ENCODE results near the gene SUPT3H.

The SUPT3H gene

DNA sequence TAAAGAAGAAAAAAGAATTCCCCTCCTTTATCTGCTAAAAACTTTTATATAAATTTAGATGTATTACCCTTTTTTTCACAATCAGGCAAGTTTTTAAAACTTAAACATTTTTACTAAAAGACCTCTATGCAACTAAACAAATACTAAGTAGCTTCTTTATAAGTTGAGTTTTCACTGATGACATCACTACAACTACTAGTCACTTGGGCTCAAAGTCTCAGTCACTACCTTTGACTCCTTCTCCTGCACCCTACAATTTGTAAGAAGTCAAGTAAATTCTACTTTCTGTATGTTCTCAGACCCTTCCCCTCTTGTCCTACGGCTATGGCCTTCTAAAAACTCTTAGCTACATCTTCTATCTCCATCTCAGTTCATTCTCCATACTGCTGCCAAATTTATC lies 11.2 kb downstream of the SUPT3H start:
- Histone ChIP-seq H3K4me1 (ENCODE audit: control insufficient read depth, insufficient read depth, low read length) (no peaks in the 10 kb centered on the region), H3K4me3 (ENCODE audit: low read length in 2 of 2) (no peak overlapping the region), H3K36me3 (ENCODE audit: control insufficient read depth in 2 of 2, insufficient read depth in 2 of 2, low read length in 2 of 2) (no peaks in the 10 kb centered on the region), H3K27ac (ENCODE audit: low read length) (no peak overlapping the region), H3K27me3 (ENCODE audit: control insufficient read depth in 1 of 2, insufficient read depth in 2 of 2, low read length in 2 of 2) (no peaks in the 10 kb centered on the region), H3K9me3 (ENCODE audit: control insufficient read depth in 2 of 2, low read length in 2 of 2) (no peaks in the 10 kb centered on the region), H3K9ac (ENCODE audit: low read length in 2 of 2) (no peak overlapping the region)

DNA sequence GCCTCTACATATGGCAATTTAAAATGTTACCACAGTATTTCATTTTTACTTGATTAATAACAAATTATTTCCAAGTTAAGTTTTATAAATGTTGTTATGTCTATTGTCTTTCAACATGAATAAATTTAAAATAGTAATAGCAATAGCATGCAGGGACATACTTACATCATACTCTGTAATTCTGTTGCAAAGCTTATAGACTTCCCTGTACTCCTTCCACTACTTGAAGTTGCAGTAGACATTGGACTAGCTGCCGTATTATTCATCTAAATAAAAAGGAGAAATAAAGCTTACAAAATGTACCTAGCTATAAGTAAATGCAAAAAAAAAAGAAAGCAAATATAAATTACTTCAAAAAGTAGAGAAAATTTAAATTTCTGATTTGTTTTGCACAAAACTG lies 12.7 kb downstream of the SUPT3H start:
- H3K9me3 ChIP-seq (ENCODE audit: control insufficient read depth in 2 of 2, low read length in 2 of 2): no peaks in the 10 kb centered on the region
- H3K4me3 ChIP-seq (ENCODE audit: low read length in 2 of 2): no peak overlapping the region
- H3K4me1 ChIP-seq (ENCODE audit: control insufficient read depth, insufficient read depth, low read length): no peaks in the 10 kb centered on the region
- no peak overlapping the region for H3K27ac ChIP-seq (ENCODE audit: low read length)
- H3K9ac ChIP-seq (ENCODE audit: low read length in 2 of 2): no peak overlapping the region
- no peaks in the 10 kb centered on the region for H3K27me3 ChIP-seq (ENCODE audit: control insufficient read depth in 1 of 2, insufficient read depth in 2 of 2, low read length in 2 of 2)
- H3K36me3 ChIP-seq (ENCODE audit: control insufficient read depth in 2 of 2, insufficient read depth in 2 of 2, low read length in 2 of 2): no peaks in the 10 kb centered on the region

DNA sequence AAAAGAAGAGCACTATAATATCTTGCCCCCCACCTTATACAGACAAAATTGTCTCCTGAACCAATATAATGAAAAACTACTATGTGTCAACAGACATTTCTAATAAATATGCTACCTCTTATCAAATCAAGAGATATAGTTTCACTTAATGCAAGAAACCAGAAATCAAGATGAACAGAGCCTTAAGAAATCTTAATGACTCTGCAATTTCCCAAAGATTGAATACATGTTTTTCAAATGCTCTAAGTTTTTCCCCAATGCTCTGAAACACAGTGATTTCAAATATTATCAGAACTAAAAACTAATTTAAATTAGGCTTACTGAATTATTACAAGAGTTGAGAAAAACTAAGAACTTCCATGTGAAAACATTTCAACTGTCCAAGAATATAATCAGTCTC lies 13.3 kb downstream of the SUPT3H start:
- Histone ChIP-seq H3K4me3 (ENCODE audit: low read length in 2 of 2) (no peak overlapping the region), H3K27ac (ENCODE audit: low read length) (no peak overlapping the region), H3K9ac (ENCODE audit: low read length in 2 of 2) (no peak overlapping the region)

DNA sequence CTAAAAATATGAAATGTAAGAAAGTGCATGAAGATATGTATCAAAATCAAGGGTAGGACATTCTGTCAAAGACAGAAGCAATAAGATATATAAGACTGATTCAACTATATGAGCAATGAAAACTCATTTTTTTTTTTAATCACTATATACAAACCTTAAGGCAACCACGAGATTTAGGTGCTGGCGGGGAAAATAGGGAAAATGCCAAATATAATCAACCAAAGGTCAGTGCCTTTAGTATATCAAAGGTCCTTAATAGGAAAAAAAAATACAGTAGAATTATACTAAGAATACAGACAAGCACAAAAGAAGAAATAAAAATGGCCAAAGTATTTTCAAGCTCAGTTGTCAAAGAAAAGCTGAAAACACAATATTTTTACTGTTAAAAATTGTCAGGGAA lies 24.1 kb downstream of the SUPT3H start:
- Histone ChIP-seq H3K4me3 (ENCODE audit: low read length in 2 of 2) (no peak overlapping the region), H3K27ac (ENCODE audit: low read length) (no peak overlapping the region), H3K9ac (ENCODE audit: low read length in 2 of 2) (no peak overlapping the region), H3K27me3 (ENCODE audit: control insufficient read depth in 1 of 2, insufficient read depth in 2 of 2, low read length in 2 of 2) (no peaks in the 10 kb centered on the region), H3K4me1 (ENCODE audit: control insufficient read depth, insufficient read depth, low read length) (no peaks in the 10 kb centered on the region), H3K9me3 (ENCODE audit: control insufficient read depth in 2 of 2, low read length in 2 of 2) (no peaks in the 10 kb centered on the region), H3K36me3 (ENCODE audit: control insufficient read depth in 2 of 2, insufficient read depth in 2 of 2, low read length in 2 of 2) (no peaks in the 10 kb centered on the region)

More for the DNA sequence above, 13.3 kb downstream of the SUPT3H start:
- H3K27me3 ChIP-seq (ENCODE audit: control insufficient read depth in 1 of 2, insufficient read depth in 2 of 2, low read length in 2 of 2): no peaks in the 10 kb centered on the region
- no peaks in the 10 kb centered on the region for H3K9me3 ChIP-seq (ENCODE audit: control insufficient read depth in 2 of 2, low read length in 2 of 2)
- H3K36me3 ChIP-seq (ENCODE audit: control insufficient read depth in 2 of 2, insufficient read depth in 2 of 2, low read length in 2 of 2): no peaks in the 10 kb centered on the region
- no peaks in the 10 kb centered on the region for H3K4me1 ChIP-seq (ENCODE audit: control insufficient read depth, insufficient read depth, low read length)

DNA sequence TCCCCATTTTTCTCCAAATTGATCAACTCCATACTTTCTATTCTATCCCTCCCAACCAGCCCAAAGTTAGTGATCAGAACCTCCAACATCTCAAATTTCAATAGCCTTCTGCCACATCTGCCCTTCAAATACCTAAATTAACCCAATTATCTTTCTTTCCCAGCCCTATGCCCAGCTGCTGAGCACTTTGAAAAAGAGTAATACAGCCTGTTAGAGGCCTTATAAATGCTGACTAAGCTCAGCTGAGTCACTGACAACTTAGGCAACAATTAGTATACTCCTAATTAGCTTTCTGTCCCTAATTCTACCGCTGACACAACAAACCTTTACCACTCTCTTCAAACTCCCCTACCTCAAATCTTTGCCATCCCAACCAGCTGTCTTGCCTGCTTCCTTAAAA lies 26.1 kb downstream of the SUPT3H start:
- Histone ChIP-seq H3K9ac (ENCODE audit: low read length in 2 of 2) (no peak overlapping the region), H3K27me3 (ENCODE audit: control insufficient read depth in 1 of 2, insufficient read depth in 2 of 2, low read length in 2 of 2) (no peaks in the 10 kb centered on the region)

DNA sequence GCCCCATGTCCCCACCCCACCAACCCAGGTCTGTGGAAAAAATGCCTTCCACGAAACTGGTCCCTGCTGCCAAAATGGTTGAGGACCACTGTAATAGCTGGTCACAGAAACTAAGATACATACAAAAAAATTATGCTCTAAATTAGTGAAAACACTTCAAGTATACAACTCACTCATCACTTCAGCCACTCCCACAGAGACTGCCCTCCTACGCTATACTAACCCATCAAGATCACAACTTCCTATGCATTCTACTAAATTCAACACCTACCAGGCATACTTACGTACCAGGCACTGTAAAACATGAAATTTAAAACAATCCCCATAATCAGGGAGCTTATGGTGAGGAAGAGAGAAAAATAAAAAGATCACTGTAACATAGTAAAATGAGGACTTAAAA lies 26.7 kb downstream of the SUPT3H start:
- H3K36me3 ChIP-seq (ENCODE audit: control insufficient read depth in 2 of 2, insufficient read depth in 2 of 2, low read length in 2 of 2): no peaks in the 10 kb centered on the region
- H3K27me3 ChIP-seq (ENCODE audit: control insufficient read depth in 1 of 2, insufficient read depth in 2 of 2, low read length in 2 of 2): no peaks in the 10 kb centered on the region
- no peaks in the 10 kb centered on the region for H3K4me1 ChIP-seq (ENCODE audit: control insufficient read depth, insufficient read depth, low read length)
- no peak overlapping the region for H3K4me3 ChIP-seq (ENCODE audit: low read length in 2 of 2)
- no peak overlapping the region for H3K9ac ChIP-seq (ENCODE audit: low read length in 2 of 2)
- H3K27ac ChIP-seq (ENCODE audit: low read length): no peak overlapping the region
- H3K9me3 ChIP-seq (ENCODE audit: control insufficient read depth in 2 of 2, low read length in 2 of 2): no peaks in the 10 kb centered on the region

More for the DNA sequence above, 26.1 kb downstream of the SUPT3H start:
- H3K4me1 ChIP-seq (ENCODE audit: control insufficient read depth, insufficient read depth, low read length): no peaks in the 10 kb centered on the region
- H3K36me3 ChIP-seq (ENCODE audit: control insufficient read depth in 2 of 2, insufficient read depth in 2 of 2, low read length in 2 of 2): no peaks in the 10 kb centered on the region
- H3K27ac ChIP-seq (ENCODE audit: low read length): no peak overlapping the region
- H3K9me3 ChIP-seq (ENCODE audit: control insufficient read depth in 2 of 2, low read length in 2 of 2): no peaks in the 10 kb centered on the region
- no peak overlapping the region for H3K4me3 ChIP-seq (ENCODE audit: low read length in 2 of 2)

DNA sequence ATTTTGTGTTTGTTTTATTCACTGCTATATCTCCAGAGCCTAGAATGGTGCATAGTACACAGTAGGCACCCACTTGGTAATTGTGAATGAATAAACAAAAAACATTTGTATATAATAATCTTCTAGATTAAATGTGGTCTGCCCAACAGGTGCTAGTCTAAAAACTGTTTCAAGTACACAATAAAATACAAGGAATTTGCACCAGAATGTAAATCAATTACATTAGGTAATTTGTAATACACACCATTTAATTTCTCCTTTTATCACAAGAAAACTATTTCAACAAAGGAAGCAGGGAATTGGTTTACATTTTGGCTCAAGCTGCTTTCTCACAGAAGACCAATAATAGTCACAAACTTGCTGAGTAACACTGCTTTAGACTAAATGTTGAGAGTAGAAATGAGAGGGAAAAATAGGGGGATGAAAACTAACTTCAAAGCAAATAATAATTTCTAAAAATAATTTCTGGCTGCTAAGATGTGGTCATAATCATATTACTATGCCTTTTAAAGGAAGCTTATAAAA lies 27.5 kb downstream of the SUPT3H start:
- H3K27ac ChIP-seq (ENCODE audit: low read length): no peak overlapping the region
- no peaks in the 10 kb centered on the region for H3K4me1 ChIP-seq (ENCODE audit: control insufficient read depth, insufficient read depth, low read length)
- no peaks in the 10 kb centered on the region for H3K9me3 ChIP-seq (ENCODE audit: control insufficient read depth in 2 of 2, low read length in 2 of 2)
- H3K36me3 ChIP-seq (ENCODE audit: control insufficient read depth in 2 of 2, insufficient read depth in 2 of 2, low read length in 2 of 2): no peaks in the 10 kb centered on the region
- H3K27me3 ChIP-seq (ENCODE audit: control insufficient read depth in 1 of 2, insufficient read depth in 2 of 2, low read length in 2 of 2): no peaks in the 10 kb centered on the region
- H3K4me3 ChIP-seq (ENCODE audit: low read length in 2 of 2): no peak overlapping the region
- H3K9ac ChIP-seq (ENCODE audit: low read length in 2 of 2): no peak overlapping the region

DNA sequence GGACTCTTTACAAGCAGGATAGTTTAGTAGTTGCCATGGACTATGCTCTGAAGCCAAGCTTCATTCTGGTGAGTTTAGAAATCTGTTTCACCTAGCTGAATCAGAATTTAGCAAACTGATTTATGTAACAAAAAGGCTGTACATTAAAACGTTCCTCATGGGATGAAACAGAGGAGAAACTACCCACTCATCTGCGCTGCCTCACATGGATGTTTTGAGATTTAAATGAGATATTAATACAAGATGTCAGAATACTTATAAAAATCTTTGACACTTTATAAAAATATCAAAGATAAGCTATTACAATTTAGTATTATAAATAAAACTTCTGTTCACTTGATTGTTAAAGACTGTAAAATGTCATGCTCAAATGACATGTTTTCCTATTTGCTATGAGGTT lies 32.8 kb downstream of the SUPT3H start:
- H3K4me1 ChIP-seq (ENCODE audit: control insufficient read depth, insufficient read depth, low read length): no peaks in the 10 kb centered on the region
- no peaks in the 10 kb centered on the region for H3K27me3 ChIP-seq (ENCODE audit: control insufficient read depth in 1 of 2, insufficient read depth in 2 of 2, low read length in 2 of 2)

DNA sequence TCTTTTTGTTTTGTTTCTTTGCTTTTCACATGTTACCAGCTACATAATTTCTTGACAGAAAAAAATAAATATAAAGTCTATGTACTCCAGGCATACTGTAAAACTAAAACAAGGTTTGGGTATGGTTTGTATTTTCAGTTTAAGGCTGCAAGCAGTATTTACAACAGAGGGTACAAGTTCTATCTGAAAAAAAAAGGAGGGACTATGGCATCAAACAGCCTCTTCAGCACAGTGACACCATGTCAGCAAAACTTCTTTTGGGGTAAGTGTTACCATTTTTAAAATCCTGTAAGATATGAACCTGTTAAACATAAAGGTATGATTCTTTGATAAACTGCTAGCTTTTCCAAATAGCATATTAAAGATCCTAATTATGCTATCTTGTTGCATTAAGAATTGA lies 49.2 kb downstream of the SUPT3H start:
- Histone ChIP-seq H3K36me3 (ENCODE audit: control insufficient read depth in 2 of 2, insufficient read depth in 2 of 2, low read length in 2 of 2) (no peaks in the 10 kb centered on the region), H3K9ac (ENCODE audit: low read length in 2 of 2) (no peak overlapping the region), H3K4me1 (ENCODE audit: control insufficient read depth, insufficient read depth, low read length) (no peaks in the 10 kb centered on the region), H3K27me3 (ENCODE audit: control insufficient read depth in 1 of 2, insufficient read depth in 2 of 2, low read length in 2 of 2) (no peaks in the 10 kb centered on the region), H3K9me3 (ENCODE audit: control insufficient read depth in 2 of 2, low read length in 2 of 2) (no peaks in the 10 kb centered on the region), H3K4me3 (ENCODE audit: low read length in 2 of 2) (no peak overlapping the region), H3K27ac (ENCODE audit: low read length) (no peak overlapping the region)

More for the DNA sequence above, 32.8 kb downstream of the SUPT3H start:
- no peaks in the 10 kb centered on the region for H3K36me3 ChIP-seq (ENCODE audit: control insufficient read depth in 2 of 2, insufficient read depth in 2 of 2, low read length in 2 of 2)
- H3K9ac ChIP-seq (ENCODE audit: low read length in 2 of 2): no peak overlapping the region
- H3K4me3 ChIP-seq (ENCODE audit: low read length in 2 of 2): no peak overlapping the region
- no peaks in the 10 kb centered on the region for H3K9me3 ChIP-seq (ENCODE audit: control insufficient read depth in 2 of 2, low read length in 2 of 2)
- H3K27ac ChIP-seq (ENCODE audit: low read length): no peak overlapping the region

DNA sequence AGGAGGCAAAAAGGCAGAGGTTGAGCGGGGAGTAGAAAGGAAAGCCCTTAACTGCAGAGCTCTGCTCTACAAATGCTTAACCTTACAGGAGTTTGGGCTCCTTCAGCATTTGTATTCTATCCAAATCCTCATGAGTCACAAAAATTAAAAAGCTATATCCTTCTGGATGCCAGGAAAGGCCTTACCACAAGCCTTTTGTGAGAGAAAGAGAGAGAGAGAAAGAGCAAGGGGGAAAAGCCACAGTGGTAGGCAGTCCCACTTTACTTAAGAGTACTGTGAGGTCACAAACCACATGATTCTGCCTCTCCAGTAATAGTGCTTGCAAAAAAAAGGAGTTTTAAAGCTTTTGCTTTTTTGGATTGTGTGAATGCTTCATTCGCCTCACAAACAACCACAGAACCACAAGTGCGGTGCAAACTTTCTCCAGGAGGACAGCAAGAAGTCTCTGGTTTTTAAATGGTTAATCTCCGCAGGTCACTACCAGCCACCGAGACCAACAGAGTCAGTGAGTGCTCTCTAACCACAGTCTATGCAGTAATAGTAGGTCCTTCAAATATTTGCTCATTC lies 49.7 kb downstream of the SUPT3H start, which contains the start of gene RUNX2:
RUNX2 (plus strand) TSS at position 375 of the 567 bp plus-strand sequence. CDS start 397 bp downstream, outside the sequence.
- no peaks in the 10 kb centered on the region for H3K4me1 ChIP-seq (ENCODE audit: control insufficient read depth, insufficient read depth, low read length)
- H3K27me3 ChIP-seq (ENCODE audit: control insufficient read depth in 1 of 2, insufficient read depth in 2 of 2, low read length in 2 of 2): no peaks in the 10 kb centered on the region
- no peaks in the 10 kb centered on the region for H3K36me3 ChIP-seq (ENCODE audit: control insufficient read depth in 2 of 2, insufficient read depth in 2 of 2, low read length in 2 of 2)
- no peak within 1 kb of the TSS for H3K4me3 ChIP-seq (ENCODE audit: low read length in 2 of 2)
- H3K27ac ChIP-seq (ENCODE audit: low read length): no peak within 1 kb of the TSS
- H3K9ac ChIP-seq (ENCODE audit: low read length in 2 of 2): no peak within 1 kb of the TSS
- no peaks in the 10 kb centered on the region for H3K9me3 ChIP-seq (ENCODE audit: control insufficient read depth in 2 of 2, low read length in 2 of 2)

DNA sequence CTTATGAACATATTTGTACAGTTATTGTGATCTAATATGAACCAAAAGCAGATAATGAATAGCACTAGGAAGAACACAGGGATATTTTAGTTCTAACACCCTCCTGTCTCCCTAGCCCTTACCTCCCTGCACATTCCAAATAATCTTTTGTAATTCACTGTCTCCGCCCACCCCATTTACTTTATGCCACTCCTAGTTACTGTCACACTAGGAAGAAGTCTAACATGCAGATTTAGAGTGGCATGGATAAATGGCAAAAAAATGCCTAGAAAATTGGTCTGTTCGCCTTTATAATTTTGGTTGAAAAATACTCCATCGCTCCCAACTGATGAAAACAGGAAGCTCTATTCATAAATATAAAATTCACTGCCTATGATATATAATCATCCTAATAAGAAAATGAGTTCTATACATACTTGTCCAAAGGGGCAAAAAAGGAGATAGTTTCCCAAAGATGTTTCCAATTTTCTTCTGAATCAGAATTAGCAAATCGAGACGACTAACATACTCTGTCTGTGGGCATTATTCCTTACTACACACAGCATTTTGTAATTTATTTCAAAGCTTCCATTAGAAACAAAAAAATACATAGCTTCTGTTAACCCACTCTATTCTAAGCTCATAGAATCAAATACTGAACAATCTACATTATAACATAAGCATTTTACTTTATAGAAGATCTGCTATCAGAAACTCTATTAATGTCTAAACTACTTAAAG lies 50.9 kb downstream of the SUPT3H start:
- Histone ChIP-seq H3K27ac (ENCODE audit: low read length) (no peak overlapping the region), H3K36me3 (ENCODE audit: control insufficient read depth in 2 of 2, insufficient read depth in 2 of 2, low read length in 2 of 2) (no peaks in the 10 kb centered on the region), H3K4me1 (ENCODE audit: control insufficient read depth, insufficient read depth, low read length) (no peaks in the 10 kb centered on the region), H3K4me3 (ENCODE audit: low read length in 2 of 2) (no peak overlapping the region), H3K9me3 (ENCODE audit: control insufficient read depth in 2 of 2, low read length in 2 of 2) (no peaks in the 10 kb centered on the region), H3K27me3 (ENCODE audit: control insufficient read depth in 1 of 2, insufficient read depth in 2 of 2, low read length in 2 of 2) (no peaks in the 10 kb centered on the region), H3K9ac (ENCODE audit: low read length in 2 of 2) (no peak overlapping the region)
